GM18868 (cell line): ENCODE data around the gene ENDOU.

Experiments used
- ATAC-seq: cut with Tn5 transposase; IDR thresholded peaks from one replicate; pipeline ENCODE4 v1.9.1; 2021; ENCODE audit warnings: mild to moderate bottlenecking, moderate library complexity; ENCODE audit not compliant: unreplicated experiment

The ENDOU gene

DNA sequence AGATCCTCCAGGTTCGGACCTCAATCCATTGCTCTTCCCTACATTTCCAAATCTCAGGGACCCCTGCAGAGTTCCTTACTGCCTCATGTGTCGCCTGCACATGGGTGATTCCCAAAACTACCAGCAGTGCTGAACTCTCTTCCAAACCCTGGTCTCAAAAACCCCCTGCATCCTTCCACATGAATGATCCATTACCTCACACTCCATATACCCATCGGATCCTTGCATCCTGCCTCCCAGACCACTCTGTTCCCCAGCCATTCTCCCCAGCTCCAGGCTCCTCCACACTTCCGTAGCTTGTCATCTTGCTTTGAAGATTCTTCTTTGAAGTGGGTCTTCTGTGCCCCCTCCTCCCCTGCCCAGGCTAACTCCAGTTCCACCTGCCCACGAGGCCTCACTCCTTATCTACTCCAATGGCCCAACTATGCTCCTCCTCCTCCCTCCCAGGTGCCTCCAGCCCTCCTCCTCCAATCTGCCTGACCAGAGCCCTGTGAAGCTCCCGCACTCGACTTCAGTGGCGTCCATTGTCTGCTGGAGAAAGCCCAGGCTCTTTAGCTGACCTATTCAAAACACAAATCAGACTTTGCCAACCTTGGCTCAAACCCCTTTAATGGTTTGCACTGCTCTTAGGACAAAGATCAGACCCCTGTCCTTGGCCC, 19.6 kb upstream of the ENDOU start:
- ATAC-seq: no peak

DNA sequence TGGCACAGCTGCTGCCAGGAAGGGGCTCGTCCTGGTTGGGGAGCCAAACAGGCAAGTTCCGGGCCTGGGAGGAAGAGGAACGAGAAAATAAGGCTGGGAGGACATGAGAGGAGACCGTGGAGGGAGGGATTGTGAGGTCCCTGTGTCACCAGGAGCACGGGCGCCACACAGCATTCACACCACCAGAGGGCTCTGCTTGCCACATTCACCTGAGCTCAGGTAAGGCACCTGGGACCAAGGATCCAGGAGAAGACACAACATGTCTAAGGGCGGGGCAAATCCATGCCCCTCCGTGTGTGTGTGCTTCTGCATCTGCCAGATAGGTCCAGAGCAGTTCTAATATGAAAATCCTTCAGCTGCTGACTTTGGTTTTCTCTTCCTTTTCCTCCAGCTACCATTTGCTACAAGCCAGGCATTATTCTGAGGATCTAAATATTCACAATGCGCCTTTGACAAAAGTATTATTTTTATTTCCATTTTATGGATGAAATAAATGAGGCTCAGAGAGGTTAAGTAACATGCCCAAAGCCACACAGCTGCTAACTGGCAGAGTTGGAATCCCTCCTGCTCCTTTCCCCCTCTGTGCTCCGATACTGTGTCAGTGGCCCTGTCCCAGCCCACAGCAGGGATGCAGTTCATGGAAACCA, 18.8 kb upstream of the ENDOU start:
- ATAC-seq: no peak

DNA sequence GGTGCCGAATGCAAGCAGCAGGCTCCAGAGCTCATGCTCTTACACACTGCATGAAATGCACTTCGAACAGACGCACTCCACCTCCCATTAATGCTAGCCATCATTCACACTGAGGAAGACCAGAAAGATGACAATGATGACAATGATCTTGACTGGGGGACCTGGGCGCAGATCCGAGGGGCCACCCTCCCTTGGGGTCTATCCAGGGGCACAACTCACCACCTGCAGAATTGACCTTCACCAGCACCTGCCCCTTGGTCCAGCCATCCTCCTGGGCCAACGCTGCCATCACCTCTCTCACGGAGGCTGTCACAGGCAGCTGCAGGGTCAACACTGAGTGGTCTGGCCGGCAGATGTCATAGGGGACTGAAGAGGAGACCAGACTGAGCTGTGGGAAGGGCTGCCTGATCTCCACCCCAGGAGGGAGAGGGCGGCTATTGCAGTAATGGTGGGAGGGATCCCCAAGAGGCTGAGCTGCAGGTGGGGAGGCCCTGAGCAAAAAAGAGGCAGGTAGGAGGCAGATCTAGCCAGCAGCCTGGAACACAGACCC, 18.1 kb upstream of the ENDOU start:
- no peak for ATAC-seq

DNA sequence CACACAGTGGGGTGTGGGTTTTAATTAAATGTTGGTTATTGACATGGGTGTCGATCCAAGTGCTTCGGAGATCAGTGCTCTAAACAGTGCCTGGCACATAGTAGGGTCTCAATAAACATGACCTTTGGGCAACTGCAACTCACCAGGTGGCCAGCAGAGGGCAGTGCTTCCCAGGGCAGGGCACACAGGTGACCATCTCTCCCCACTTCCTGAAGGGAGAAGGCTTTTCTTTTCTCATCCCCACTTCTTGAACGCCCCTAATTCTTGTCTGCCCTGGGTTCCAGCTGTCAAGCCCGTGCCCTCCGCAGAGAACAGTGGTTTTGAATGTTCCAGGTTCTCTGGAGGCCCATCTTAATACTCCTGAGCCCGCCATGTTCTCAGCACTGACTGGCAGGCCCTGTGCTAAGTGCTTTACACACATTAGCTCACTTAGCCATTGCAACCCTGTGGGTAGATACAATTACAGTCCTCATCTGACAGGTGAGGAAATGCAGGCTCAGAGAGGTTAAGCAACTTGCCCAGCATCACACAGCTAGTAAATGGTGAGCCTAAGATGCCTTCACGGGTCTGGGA, 17.0 kb upstream of the ENDOU start:
- no peak for ATAC-seq

DNA sequence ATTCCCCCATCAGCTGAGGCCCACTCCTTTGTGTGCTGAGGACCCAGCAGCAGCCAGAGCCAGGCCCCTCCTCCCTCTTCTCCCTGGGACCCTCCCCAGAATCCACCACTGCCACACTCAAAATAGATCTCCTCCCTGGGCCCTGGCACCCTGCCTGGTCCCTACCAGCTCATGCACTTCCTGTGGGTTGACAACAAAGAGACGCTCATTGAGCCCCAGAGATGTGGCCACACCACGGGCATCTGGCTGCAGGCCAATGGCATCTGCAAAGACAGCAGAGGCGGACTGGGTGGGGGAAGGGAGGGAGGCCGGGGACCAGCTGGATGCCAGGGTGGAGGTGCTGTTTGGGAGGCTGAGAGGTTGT, 16.0 kb upstream of the ENDOU start:
- ATAC-seq: peak; percentile 38

DNA sequence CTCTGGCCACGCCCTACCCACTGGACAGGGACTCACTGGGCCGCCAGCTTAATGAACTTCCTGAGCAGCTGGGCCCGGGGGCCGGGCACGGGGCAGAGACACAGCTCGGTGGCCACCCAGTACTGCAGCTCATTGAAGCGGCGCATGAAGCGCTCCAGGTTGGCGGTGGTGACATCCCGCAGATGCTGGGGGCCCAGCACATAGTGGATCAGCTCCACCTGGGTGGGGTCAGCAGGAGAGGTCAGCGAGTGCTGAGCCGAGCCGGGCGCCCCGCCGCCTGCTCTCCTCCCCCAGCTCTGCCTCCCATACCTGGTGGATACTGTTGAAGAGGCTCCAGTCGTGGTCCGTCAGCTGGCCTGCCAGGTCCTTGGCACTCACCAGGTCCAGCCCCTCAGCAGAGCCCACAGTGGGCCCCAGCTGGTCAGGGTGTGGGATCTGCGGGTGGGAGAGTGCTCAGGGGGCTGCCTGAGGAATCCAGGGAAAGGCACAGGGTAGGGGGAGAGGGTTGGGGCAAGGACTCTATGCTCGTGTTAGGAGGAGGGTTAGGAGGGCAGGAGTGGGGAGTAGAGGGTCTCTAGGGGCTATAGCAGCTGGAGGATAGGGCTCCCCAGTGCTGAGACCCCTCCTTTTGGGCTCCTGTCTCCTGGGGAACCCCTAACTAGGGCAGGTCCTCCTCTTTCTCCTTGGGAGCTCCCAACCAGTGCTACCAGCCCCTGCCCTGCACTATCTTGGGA, 15.5 kb upstream of the ENDOU start:
- peak; percentile 51 for ATAC-seq

DNA sequence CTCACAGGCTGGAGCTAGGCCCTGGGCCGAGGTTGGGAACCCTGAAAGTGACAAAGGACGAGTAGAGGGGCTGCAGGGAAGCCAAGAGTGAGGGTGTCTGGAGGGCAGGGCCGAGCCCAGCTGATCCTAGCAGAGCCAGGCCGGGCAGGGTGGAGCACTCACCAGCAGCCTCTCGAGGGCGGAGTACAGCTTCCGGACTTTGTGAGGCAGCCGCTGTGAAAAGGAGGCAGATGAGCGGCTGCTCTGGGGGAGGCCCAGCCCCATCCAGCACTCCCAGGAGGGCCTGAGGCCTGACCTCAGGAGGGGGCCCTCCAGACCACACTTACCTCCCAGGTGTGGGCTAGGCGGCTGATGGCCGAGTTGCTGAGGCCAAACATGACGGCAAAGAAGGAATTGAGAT, 14.7 kb upstream of the ENDOU start:
- ATAC-seq: peak; percentile 36

DNA sequence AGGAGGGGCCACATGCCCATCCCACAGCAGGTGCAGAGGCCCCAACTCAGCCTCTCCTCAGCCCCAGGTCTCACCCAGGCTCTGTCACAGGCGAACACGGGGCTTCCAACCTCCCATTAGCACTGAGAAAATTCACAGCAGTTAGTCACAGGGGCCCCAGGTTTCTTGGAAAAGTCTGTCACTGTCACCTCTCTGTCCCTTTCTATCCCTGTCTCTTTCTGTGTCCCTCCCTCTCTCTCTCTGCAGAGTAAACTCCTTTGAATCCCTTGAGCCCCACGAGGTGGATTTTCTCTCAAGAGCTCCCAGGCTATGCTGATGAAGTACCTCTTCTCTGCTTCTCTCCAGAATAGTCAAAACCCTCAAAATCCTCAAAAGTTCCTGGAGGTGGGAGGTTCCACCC, 14.0 kb upstream of the ENDOU start:
- ATAC-seq: no peak

DNA sequence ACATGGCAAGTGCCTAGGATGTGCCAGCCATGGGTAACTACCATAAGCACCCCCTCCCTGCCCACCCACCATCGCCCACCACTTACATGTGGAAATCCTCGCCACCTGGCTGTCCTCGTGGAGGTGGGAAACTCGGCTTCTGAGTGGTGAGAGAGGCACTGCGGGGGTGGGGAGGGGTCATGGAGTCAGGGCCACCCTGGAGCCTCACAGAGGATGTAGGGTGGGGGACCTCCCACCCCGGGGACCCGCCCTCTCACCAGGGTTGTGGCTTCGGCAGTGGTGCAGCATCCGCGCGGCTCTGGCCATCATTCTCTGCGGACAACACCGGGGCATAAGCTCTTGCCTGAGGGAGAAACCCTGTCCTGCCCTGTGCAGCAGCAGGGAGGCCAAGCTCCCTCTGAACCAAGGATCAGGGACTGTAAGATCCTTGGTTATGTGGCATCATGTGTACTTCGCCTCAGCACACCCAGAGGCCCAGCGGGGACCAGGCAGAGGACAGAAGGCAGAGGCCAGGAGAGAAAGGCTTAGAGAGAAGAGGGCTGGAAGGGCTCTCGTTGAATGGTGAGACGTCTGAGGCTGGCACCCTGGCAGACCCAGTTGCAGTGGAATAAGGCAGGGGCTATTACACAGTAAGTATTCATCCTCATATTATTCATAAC, 12.8 kb upstream of the ENDOU start:
- no peak for ATAC-seq

DNA sequence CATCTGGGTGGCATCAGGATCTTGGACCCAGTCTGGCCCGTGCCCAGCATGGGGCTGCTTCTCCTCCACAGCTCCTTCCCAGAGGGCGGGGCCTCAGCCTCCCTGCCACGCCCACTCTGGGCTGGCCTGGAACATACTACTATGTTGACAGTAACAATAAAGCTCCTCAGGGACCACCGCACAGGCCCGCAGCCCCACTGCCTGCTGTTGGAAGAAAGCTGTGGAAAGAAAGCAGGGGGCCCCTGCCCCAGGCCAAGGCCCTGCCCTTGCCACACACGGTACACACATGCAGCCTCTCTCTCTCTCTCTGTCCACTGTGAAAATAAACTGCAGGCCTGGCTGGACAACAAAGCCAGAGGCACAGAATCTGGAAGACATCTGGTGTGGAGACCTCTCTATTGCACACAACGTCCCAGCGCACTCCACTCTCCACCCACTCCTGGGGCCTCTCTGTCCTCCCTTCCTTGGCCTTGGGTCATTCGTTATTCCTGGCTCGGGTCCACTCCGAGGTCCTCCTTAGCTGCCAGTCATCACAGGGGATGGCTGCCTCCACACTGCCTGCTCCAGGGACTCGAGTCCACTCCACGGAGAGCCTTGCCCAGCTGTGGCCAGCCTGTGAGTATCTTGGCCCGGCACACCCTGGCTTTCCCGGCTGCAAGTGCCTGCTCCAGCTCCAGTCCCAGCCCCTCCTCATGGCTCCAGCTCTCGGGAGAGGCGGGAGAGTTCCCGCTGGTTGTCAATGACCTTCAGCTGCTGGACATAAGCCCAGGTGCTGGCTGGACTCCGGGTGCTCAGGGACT, 11.8 kb upstream of the ENDOU start:
- no peak for ATAC-seq

DNA sequence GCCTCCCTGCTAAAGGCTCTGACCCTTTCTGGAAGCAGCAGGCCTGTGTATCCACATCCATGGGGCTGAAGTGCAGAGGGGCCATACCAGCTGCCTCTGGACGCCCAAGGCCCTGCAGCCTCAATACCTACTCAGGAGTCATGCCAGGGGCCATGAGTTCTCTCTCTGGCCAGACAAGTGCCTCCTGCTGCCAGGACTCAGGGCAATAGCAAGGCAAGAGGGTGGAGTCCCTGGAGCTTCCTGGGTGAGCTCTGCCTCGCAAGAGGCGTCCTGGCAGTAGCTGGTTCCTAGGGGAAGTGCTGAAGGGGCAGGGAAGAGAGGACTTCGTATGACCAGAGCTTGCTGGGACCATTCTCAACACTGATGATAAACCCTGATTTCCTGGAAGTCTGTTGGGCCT, 10.9 kb upstream of the ENDOU start:
- no peak for ATAC-seq

DNA sequence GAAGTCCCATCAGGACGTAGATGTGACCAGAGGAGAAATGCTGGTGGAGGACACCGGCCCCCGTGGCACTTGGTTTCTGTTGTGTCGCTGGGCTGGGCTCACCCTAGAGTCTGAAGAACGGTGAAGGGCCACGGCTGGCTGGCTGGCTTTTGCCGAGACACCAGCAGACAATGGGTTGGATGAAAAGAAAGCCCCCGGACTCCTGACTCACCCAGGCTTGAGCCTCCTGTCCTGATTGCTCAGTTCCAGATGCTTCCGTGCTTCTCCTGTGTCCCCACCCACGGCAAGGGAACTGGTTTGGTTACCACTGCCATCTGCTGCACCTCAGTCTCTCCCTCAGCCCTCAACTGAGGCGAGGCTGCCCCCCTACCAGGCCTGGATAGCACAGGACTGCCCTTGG, 10.4 kb upstream of the ENDOU start:
- ATAC-seq: no peak

DNA sequence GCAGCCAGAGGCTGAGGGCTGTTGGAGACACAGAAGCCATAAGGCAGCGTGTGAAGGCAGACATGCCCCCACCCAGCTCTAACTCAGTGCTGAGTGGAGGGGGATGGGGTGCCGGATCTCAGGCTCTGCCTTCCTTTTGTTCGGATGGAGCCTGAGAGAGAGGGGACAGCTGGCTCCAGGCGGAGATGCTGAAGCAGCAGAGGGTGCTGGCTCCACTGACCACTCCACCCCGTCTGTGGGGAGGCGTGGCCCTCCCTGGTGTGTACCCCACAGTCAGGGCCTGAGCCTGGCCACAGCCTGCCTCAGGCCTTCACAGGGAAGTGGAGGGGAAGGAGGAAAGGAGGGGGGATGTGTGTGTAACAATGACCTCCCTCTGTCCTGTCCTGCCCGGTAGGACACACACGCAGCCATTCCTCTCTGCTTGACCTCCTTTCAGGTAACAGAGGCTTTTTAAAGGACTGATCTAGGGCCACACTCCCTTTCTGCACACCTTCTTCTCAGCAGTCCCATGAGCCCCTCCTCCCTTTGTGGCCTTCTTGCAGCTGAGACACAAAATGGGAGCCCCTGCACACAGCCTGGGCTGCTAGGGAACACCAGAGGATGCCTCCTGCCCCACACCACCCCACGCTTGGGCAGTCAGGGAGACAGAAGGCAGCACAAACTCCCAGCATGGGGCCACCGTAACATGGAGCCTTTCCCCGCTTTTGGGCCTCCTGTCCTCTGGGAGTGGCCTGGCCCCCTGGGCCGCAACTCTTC, 9.6 kb upstream of the ENDOU start:
- ATAC-seq: no peak

DNA sequence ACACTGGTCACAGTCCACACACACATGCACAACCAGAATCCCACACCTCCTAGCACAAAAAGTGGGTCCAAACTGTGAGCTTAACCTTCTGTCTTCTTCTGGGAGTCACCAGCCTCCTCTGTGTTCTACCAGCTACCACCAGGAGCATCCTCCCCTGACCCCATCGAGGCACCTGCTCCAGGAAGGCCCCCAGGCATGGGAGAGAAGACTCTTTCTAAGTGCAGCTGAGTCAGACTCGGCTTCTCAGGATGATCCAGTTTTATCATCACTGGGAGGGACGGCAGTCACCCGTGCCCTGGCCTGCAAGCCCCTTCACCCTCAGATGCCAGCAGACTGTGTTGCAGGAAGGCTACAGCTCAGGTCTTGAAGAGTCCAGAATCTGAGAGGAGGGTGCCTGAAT, 7.9 kb upstream of the ENDOU start:
- ATAC-seq: no peak

DNA sequence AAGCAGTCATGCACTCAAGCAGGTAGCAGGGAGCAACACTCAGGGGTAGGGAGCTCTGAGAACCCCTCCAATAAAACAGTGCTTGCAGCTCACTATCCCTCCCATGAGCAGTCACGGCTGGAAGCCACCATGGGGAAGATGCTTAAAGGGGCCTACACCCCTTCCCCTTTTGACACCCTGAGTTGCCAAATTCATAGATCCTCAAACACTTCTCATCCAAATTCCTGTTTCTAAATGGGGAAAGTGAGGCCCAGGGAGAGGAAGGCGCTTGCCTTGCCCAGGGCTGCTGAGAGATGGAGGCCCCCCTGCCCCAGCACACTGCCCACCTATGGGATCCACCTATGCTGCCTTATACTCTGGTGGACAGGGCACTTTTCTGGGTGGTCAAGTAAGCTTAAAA, 7.2 kb upstream of the ENDOU start:
- no peak for ATAC-seq

DNA sequence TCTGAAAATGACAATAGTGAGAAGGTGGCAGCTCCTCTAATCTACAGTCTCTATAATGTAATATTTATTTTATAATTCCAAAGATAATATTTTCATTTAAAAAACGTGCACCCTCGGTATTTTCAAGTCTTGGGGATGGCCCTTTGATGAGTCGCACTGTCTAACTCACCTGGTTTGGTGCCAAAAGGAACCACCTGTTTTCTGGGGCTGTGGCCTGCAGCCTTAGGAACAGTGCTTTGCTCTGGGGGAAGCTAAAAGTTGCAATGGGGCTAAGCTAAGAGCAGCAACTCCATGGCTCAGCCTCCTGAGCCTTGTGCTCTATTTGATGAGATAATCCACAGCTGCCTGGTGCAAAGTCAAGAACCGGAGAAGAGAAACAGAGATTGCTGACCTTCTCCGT, 6.4 kb upstream of the ENDOU start:
- ATAC-seq: no peak

DNA sequence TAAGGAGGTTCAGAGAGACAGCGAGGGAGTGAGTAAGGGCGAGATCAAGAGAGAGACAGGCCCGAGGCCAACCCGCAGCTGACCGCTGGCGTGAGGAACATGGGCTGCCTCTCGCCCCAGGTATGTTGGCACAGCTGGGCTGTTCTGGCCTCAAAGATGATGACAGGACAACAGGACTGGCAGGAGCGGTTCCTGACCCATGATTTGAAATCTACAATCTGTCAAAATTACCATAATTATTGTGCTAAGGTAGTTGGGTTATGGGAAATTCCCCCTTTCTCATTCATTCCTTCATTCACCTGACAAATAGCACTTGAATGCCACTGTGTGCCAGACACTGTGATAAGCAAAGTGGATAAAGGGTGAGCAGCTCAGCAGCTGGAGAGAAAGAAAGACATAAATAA, 5.1 kb upstream of the ENDOU start:
- ATAC-seq: no peak

DNA sequence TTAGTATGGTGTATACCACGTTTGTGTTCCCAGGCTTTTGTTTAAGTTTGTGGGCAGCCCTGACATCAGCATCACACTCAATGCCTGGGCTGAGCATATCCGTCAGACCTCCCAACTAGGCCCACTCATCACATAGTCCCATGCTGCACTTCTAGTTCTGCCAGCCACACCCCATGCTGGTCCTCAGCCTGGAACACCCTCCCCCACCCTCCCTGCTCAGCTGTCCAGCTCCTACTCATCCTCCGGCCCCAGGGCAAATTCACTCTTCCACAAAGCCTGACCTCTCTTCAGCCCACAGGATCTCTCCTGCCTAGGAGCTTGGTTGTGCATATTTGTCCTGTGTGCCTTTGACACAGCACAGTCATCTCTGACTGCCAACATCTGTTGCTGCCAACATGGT, 3.9 kb upstream of the ENDOU start:
- no peak for ATAC-seq

DNA sequence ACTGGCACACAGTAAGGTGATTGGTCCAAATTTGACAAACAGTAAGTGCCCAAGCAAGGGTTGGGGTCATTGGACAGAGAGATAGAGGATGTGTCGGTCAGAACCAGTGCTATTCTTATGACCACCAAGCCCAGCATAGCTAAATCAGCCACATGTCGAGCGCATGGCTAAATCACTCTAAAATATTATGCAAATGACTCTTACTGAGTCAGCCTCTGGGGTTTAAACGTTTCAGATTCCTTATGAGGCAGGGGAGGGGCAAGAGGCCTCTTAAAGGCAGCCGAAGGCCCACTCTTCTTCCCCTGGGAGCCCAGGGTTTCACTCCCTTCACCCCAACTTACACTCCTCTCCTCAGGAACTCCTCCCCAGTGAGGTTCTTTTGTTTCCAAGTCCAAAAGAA, 603 bp upstream of the ENDOU start:
- ATAC-seq: peak; percentile 92
